ENCODE data around the gene FBXL17.

The FBXL17 gene

GRCh38 chr5:108146222-108146621 is 235.7 kb downstream of the FBXL17 start:
- DNase-seq: no peak

- no peak for DNase-seq
Measured at GRCh38 chr5:108145351-108145750, 236.5 kb downstream of the FBXL17 start.

- no peak for DNase-seq
Measured at GRCh38 chr5:108144332-108144731, 237.6 kb downstream of the FBXL17 start.

- DNase-seq: no peak
Measured at GRCh38 chr5:108143581-108143980, 238.3 kb downstream of the FBXL17 start.

- DNase-seq: no peak
Measured at GRCh38 chr5:108141676-108142075, 240.2 kb downstream of the FBXL17 start.

- no peak for DNase-seq
Measured at GRCh38 chr5:108136493-108136892, 245.4 kb downstream of the FBXL17 start.

GRCh38 chr5:108129129-108129528 is 252.8 kb downstream of the FBXL17 start:
- no peak for DNase-seq

- DNase-seq: no peak
Measured at GRCh38 chr5:108125771-108126511, 256.0 kb downstream of the FBXL17 start.

GRCh38 chr5:108124596-108124995 is 257.3 kb downstream of the FBXL17 start:
- no peak for DNase-seq

- DNase-seq: no peak
Measured at GRCh38 chr5:108122702-108123101, 259.2 kb downstream of the FBXL17 start.

- no peak for DNase-seq
Measured at GRCh38 chr5:108118813-108119514, 262.9 kb downstream of the FBXL17 start.

GRCh38 chr5:108115673-108116072 is 266.2 kb downstream of the FBXL17 start:
- no peak for DNase-seq

GRCh38 chr5:108113950-108114349 is 267.9 kb downstream of the FBXL17 start:
- DNase-seq: no peak

GRCh38 chr5:108111736-108112135 is 270.2 kb downstream of the FBXL17 start:
- DNase-seq: no peak

GRCh38 chr5:108109059-108109458 is 272.8 kb downstream of the FBXL17 start:
- no peak for DNase-seq

- DNase-seq: no peak
Measured at GRCh38 chr5:108104448-108104847, 277.4 kb downstream of the FBXL17 start.

- DNase-seq: no peak
Measured at GRCh38 chr5:108102463-108102862, 279.4 kb downstream of the FBXL17 start.

GRCh38 chr5:108101821-108102220 is 280.1 kb downstream of the FBXL17 start:
- DNase-seq: no peak

GRCh38 chr5:108101130-108101529 is 280.8 kb downstream of the FBXL17 start:
- no peak for DNase-seq

- no peak for DNase-seq
Measured at GRCh38 chr5:108094800-108095199, 287.1 kb downstream of the FBXL17 start.

- no peak for DNase-seq
Measured at GRCh38 chr5:108093186-108093585, 288.7 kb downstream of the FBXL17 start.

GRCh38 chr5:108090946-108091345 is 291.0 kb downstream of the FBXL17 start:
- DNase-seq: no peak

GRCh38 chr5:108084105-108084504 is 297.8 kb downstream of the FBXL17 start:
- no peak for DNase-seq

- DNase-seq: no peak
Measured at GRCh38 chr5:108083232-108083631, 298.7 kb downstream of the FBXL17 start.

Data from activated gamma-delta T cell (primary cell).